HG03175 (cell line): Measurements from ENCODE around the gene PDPR.
"Not testable (repeated sequence)": the region's sequence is repeated elsewhere in the genome, so short reads cannot be mapped to it uniquely, and the experiment has no call there.

Experiments
- ATAC-seq: cut with Tn5 transposase; IDR thresholded peaks from one replicate; pipeline ENCODE4 v1.9.1; 2021; ENCODE audit warnings: mild to moderate bottlenecking, moderate library complexity; ENCODE audit not compliant: unreplicated experiment

PDPR gene

DNA sequence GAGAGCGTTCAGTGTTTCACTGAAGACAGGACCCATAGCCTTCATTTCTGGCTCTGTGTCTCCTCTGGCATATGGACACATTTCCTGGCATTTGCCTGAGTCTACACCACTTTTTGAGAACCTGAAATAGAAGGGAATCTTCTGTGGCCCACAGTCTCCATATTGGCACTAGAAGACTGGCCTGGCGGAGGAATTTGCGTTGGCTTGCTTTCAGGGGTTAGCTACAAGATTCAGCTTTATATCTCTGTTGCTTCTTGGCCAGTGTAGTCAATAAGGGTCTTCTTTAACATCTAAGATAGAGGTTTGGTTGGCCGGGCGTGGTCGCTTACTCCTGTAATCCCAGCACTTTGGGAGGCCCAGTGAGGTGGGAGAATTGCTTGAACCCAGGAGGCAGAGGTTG lies 46.7 kb downstream of the PDPR start:
- ATAC-seq, result no peak

DNA sequence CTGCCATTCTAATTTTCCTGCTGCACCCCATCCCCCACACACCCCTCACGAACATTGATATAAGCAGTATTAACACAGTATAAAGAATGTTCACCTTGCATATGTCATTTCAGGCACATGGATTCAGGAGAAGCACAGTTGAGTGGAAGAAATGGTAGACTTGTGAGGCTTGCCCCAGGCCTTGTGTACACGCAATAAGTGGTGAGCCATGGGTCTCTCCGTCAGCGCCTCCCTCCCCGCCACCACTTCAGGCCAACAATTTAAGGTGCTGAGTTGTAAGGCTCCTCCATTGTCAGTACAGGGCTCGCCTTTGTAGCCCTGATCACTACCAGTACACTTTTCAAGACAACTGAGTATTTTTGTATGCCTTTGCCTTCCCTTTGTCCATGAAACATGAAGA lies 47.2 kb downstream of the PDPR start:
- no peak for ATAC-seq

DNA sequence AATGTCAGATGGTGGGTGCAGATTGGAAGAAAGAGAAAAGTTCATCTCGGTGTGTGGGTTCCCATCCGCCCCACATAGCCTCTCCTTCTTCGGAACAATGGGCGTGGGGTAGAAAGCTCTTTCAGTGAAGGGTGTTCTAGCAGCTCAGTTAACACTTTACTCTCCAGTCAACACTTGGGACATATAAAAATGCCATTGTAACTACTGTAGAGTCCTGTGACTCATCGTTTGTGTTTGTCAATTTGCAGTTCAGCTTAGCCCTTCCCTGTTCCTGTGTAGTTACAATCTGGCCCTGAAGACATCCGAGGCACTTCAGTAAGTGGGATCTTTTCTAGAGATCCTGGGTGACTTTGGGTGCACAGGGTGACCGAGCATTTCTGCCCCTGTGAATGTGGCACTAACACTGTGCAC lies 47.9 kb downstream of the PDPR start:
- ATAC-seq, result no peak

DNA sequence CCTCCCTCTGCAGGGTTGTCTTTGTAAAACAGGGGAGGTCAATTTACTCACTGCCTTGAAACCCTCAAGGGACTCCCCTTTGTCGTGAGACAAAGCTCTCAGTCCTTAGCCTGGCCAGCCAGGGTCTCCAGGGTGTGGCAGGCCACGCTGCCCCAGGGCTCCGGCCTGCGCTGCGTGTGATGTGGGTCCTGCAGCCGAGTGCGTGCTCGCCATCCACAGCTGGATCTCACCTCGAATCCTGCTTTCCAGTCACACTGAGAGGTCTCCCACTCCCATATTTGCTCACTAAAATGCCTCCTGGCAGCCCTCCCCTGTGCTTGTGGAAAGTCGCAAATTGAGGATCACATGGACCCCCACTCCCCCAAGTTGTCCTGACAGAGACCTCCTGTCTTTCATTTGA lies 49.5 kb downstream of the PDPR start:
- ATAC-seq, result no peak

DNA sequence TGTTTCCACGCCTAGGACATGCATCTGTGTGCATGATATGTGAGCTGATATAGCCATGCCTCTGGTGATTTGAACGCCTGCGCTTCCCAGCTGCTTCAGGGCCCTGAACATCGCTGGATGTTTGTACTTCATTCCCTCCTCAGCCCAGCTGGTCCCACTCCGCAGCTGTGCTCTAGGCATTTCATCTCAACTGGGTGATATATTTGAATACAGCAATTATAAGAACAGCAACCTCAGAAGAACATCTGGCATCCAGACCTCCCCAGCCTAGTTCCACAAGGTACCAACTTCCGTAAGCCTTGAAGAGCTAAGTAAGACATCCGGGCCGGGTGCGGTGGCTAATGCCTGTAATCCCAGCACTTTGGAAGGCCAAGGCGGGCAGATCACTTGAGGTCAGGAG lies 52.6 kb downstream of the PDPR start:
- not testable (repeated sequence) for ATAC-seq

DNA sequence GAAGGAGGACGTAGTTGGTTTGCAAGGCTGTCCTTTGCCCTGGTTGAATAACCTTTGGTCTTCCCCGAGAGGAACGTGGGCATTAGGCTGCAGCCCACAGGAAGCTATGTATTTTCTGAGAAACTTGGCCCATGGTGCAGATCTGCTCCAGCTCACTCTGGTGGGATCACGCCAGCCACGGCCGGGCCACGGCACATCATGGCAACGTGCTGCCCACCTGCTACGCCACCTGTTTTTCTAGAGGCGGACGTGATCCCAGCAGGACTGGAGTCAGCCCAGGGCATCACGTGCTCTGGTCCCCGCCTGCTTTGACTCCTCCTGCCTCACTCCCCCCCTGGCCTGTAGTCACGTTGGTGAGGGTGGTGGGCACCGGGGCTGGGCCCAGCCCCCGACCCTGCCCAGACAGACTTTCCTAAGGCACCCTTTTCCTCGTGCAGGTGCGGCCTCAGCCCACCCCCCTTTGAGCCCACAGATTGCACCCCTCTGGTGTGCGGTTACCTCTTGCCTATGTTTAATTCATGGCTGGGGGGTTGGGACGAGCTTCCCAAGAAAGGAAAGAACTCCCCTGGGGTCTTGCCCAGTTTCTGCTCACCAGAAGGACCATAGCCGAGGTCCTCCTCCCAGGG lies 59.2 kb downstream of the PDPR start, which contains the start of gene CLEC18C:
Gene CLEC18C, plus strand, starts transcription at position 576 of the 626 bp plus-strand sequence. CDS start 492 bp downstream, outside the sequence.
- ATAC-seq, result not testable (repeated sequence)

DNA sequence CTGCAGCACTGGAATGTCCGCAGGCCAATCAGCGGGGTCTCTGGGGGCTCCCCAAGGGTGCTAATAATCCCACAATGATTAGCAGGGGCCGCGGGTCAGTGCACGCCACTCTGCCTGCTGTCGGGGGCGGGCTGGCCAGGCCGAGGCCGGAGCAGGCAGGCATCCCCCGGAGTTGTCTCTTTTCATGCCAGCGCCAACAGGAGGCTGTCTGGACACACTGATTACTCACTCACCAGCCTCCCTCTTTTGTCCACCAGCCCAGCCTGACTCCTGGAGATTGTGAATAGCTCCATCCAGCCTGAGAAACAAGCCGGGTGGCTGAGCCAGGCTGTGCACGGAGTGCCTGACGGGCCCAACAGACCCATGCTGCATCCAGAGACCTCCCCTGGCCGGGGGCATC lies 59.8 kb downstream of the PDPR start:
- not testable (repeated sequence) for ATAC-seq

DNA sequence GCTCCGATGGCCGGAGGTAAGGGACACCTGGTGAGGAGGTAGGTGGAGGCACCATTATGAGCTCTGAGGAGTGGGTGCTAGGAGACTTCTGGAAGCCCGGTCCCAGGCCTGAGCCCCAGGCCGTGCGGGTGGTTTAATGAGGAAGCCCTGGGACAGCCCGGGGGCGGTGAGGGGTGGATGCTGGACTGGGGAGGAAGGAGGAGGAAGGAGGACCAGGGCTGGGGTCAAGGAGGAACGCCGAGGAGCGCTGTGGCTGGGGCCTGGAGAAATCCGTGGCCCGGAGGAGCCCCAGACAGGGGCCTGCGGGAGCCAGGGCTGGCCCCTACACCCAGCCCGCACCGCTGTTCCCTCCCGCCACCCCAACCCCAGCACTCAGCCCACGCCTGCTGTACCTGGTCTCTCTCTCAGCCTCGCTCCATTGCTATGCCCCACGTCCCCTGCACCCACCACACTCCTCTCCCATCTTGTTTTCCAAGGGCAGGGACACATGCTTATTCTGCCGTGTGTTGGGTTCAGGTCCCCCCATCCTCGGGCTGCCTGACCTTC lies 60.3 kb downstream of the PDPR start:
- not testable (repeated sequence) for ATAC-seq

DNA sequence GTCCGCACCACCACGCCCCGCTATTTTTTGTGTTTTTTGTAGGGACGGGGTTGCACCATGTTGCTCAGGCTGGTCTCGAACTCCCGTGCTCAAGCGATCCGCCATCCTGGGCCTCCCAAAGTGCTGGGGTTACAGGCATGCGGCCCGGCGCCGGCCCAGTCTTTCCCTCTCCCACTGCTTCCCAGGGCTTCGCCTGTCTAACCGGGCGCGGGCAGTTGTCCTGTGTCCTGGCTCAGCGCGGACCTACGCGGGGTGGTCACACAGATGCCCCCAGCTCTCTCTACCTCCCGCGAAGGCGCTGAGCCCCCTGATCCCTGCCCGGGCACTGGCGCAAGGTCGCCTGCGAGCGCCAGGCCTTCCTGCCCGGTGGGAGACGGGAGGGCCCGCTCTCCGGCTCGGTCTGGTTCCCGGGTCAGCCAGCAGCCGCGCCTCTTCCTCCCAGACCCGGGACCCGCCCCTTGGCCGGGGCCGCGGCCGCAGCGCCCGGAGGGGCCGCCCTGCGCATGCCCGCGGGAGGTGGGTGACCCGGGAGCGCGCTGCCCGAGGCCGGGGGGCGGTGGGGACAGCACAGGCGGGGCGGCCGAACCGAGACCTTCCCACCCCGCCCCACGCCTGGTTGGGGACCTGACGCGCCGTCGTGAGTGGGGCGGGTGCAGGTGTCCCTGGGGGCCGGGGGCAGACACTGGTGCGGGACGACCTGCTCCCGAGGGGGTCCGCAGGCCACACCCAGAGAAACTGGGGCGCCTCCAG lies 73.9 kb downstream of the PDPR start:
- not testable (repeated sequence) for ATAC-seq

DNA sequence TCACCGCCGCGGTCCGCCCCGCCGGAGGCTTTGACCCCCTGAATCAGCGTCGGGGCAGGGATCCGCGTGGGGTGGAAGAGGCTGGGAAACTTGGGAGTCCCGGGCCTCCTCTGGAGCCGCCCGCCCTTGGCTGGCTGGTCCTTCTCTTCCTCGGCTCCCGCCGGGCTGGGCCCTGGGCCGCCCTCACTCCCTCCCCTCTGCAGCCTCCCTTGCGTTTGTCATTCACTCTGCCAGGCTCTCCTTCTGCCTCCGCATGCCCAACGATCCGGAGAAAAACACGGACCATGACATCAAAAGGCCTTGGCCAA lies 74.4 kb downstream of the PDPR start:
- not testable (repeated sequence) for ATAC-seq

DNA sequence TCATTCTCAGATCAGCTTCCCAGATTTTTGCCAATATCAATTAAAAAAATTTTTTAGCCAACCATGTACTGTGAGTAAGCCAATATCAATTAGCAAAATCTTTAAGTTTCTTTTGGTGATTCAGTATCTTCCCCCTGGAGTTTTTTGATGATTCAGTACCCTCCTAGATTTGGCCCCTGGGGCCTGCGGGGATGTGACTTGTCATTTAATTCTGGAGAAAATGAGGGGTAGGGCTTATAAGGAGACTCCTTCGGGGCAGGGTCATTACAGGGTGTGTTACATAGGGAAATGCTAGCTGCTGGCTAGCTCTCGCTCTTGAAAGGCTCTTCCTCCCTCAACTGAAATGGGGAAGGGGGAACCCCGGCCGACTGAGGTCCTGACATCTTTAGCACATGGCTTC lies 76.4 kb downstream of the PDPR start:
- ATAC-seq, result not testable (repeated sequence)

DNA sequence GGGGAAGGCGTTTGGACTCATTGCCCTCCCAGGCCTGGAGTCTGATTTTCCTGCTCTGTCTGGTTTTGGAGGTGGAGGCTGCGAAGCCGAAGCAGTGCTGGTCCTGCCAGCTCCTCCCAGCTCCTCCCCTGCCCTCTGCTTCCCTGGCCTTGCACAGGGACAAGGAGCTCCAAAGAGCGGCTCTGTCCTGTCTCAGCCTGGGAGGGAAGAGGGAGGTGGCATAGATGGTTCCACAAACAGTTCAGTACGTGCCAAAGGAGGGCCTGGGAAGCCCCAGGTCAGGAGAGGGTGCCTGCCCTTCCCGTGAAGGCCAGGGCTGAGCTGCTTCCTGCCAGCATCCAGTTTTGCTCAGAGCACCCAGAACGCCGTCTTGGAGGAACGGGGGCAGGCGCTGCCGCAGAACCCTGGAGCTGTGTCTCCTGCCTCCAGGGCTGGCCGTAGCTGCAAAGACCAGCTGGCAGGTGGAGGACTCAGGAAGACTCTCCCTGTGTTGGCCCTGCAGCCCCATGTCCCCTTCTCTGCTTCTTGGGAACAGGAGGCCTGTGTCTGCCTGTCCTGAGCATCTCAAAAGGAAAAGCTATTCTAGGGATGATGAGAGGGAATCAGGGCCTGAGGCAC lies 82.7 kb downstream of the PDPR start:
- ATAC-seq, result not testable (repeated sequence)

DNA sequence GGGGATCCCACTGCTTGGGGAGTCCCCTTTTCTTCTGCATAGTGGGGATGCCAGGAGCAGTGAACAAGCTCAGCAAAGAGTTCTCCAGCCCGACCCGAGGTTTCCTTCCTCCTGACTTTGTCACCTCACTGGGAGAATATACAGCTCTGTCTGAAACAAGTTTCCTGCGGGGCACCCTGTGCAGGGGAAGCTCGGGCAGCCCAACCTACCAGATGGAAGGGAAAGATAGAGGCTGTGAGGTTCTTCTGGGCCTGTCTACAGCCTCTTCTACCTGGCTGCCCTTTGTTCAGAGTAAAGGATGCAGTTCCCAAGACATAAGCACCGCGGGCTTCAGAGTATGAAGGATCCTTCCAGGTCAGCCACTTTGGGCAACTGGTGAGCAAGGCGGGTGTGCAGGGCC lies 83.5 kb downstream of the PDPR start:
- ATAC-seq, result not testable (repeated sequence)

DNA sequence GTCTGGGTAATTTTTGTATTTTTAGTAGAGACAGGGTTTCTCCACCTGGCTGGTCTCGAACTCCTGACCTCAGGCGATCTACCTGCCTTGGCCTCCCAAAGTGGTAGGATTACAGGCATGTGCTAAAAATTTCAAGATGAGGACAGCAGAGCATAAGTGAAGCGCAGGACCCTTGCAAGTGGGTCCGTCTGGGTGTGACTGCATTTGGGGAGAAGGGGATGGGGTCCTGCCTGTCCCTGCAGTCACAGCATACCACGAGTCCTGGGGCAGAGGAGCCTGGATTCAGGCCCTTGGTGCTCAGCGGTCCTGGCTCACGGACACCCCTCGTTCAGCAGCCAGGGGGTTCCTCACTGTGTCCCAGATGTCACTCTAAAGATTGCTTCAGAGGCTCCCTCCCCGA lies 84.1 kb downstream of the PDPR start:
- not testable (repeated sequence) for ATAC-seq

DNA sequence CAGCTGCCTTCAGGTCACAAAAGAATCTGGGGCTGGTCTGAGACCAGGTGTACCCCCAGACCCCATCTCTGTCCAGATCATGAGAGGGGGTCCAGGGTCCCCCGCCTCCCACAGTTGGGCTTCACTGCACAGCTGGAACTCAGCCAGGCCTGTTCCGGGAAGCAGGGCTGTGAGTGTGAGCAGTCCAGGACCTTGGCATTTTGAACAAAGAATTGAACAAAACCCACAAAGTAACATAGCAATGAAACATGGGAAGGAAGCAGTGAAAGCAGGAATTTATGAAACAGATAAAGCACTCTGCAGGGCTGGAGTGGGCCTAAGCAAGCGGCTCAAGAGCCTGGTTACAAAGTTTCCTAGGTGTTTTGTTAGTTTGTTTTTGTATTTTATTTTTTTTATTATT lies 84.5 kb downstream of the PDPR start:
- not testable (repeated sequence) for ATAC-seq

DNA sequence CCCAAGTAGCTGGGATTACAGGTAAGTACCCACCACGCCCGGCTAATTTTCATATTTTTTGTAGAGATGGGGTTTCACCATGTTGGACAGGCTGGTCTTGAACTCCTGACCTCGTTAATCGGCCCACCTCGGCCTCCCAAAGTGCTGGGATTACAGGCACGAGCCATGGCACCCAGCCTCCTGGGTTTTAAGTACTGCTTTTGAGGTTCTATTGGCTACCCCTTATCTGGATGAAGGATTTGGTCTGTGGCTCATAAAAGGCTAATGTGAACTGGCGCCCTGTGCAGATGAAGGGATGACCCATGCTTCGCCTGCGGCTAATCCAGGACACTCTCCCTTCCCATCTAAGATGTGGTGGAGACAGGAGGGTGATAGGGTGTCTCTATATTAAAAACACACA lies 85.0 kb downstream of the PDPR start:
- not testable (repeated sequence) for ATAC-seq

DNA sequence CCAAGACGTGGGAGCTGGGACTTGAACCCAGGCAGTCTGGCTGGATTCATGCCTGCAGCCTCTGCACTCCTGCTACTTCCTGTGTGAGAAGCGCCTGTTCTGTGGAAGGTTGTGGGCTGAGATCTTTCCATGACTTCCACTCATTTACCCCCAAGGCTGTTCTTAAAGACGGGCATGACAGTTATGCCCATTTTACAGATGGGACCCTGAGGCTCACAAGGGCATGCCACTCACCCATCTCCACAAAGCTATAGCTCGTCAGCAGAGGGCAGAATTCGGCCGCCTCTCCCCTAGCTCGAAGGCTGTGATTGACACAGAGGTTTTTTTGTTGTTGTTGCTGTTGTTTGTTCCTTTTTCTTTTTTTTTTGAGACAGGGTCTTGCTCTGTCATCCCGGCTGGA lies 85.9 kb downstream of the PDPR start:
- ATAC-seq, result not testable (repeated sequence)

DNA sequence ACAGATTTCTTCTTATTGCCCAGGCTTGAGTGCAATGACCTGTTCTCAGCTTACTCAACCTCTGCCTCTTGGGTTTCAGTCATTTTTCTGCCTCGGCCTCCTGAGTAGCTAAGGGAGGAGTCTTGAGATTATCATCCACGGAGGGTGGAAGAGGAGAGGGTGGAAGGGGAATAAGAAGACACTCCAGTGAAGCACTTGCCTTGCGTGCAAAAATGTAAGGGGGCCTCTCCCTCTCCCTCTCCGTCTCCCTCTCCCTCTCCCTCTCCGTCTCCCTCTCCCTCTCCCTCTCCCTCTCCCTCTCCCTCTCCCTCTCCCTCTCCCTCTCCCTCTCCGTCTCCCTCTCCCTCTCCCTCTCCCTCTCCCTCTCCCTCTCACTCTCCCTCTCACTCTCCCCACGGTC lies 89.4 kb downstream of the PDPR start:
- not testable (repeated sequence) for ATAC-seq

DNA sequence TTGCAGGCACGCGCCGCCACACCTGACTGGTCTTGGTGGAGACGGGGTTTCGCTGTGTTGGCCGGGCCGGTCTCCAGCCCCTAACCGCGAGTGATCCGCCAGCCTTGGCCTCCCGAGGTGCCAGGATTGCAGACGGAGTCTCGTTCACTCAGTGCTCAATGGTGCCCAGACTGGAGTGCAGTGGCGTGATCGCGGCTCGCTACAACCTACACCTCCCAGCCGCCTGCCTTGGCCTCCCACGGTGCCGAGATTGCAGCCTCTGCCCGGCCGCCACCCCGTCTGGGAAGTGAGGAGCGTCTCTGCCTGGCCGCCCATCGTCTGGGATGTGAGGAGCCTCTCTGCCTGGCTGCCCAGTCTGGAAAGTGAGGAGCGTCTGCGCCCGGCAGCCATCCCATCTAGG lies 89.9 kb downstream of the PDPR start:
- not testable (repeated sequence) for ATAC-seq

DNA sequence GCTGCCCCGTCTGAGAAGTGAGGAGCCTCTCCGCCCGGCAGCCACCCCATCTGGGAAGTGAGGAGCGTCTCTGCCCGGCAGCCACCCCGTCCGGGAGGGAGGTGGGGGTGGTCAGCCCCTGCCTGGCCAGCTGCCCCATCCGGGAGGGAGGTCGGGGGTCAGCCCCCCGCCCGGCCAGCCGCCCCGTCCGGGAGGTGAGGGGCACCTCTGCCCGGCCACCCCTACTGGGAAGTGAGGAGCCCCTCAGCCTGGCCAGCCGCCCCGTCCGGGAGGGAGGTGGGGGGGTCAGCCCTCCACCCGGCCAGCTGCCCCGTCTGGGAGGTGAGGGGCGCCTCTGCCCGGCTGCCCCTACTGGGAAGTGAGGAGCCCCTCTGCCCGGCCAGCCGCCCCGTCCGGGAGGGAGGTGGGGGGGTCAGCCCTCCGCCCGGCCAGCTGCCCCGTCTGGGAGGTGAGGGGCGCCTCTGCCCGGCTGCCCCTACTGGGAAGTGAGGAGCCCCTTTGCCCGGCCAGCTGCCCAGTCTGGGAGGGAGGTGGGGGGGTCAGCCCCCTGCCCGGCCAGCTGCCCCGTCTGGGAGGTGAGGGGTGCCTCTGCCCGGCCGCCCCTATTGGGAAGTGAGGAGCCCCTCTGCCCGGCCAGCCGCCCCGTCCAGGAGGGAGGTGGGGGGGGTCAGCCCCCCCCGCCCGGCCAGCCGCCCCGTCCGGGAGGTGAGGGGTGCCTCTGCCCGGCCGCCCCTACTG lies 90.7 kb downstream of the PDPR start:
- not testable (repeated sequence) for ATAC-seq

DNA sequence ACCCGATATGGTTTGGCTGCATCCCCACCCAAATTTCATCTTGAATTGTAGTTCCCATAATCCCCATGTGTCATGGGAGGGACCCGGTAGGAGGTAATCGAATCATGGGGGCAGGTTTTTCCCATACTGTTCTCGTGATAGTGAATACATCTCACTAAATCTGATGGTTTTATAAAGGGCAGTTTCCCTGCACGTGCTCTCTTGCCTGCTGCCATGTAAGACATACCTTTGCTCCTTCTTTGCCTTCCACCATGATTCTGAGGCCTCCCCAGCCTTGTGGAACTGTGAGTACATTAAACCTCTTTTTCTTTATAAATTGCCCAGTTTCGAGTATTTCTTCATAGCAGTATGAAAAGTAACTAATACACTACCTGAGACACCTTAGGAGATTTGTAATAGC lies 92.2 kb downstream of the PDPR start:
- ATAC-seq, result not testable (repeated sequence)
